Testis (tissue), 5 donors: ENCODE data around the gene MACO1. TPM values are rescaled to one million over a fixed set of nuclear protein-coding genes. Genes with fewer than 3 reads are reported as not detected.
"Not testable (repeated sequence)": the region's sequence is repeated elsewhere in the genome, so short reads cannot be mapped to it uniquely, and the experiment has no call there.

ENCODE experiments used
- DNase-seq: peaks from one replicate; pipeline ENCODE4 v3.0.0-alpha.2; 2019
- H3K27ac ChIP-seq, 2 donors: fragments of 200-600 bp; sonication (generic); one replicate each; pipeline ENCODE4 v1.5.1; 2019
- H3K27me3 ChIP-seq: fragments of 200-600 bp; sonication (generic); one replicate; pipeline ENCODE4 v1.5.1; 2019
- H3K36me3 ChIP-seq: fragments of 200-600 bp; sonication (generic); one replicate; pipeline ENCODE4 v1.5.1; 2017; ENCODE audit warnings: low read depth; ENCODE audit errors: missing control alignments
- H3K4me1 ChIP-seq: fragments of 200-600 bp; sonication (generic); one replicate; pipeline ENCODE4 v1.5.1; 2019
- H3K4me3 ChIP-seq, 2 donors: fragments of 200-600 bp; sonication (generic); one replicate each; pipeline ENCODE4 v1.5.1; 2017 to 2019
- H3K9me3 ChIP-seq: fragments of 200-600 bp; sonication (generic); one replicate; pipeline ENCODE4 v1.5.1; 2017
- CTCF ChIP-seq, 3 experiments: fragments of 450-650 bp in 2 of 3; fragments of 200-600 bp in 1 of 3; sonication (generic) in 1 of 3; IDR thresholded peaks; one replicate each; pipeline ENCODE4 v1.5.1; 2016 to 2019; ENCODE audit warnings: antibody characterized with exemption in 3 of 3, mild to moderate bottlenecking in 2 of 3, moderate library complexity in 1 of 3
- POLR2A ChIP-seq: fragments of 450-650 bp; IDR thresholded peaks from one replicate; pipeline ENCODE4 v1.6.1; 2017; ENCODE audit warnings: antibody characterized with exemption, mild to moderate bottlenecking, moderate library complexity
- WGBS, 2 donors: methylation state at CpG; one replicate each; pipeline ENCODE4 v1.1.5; 2018; 5-methylcytosine and 5-hydroxymethylcytosine counted together
- intact Hi-C: fragments of 100-400 bp; cut with DNase I; formaldehyde crosslinking; loops from one replicate; pipeline ENCODE4 v1.15.1; 2023; ENCODE audit warnings: low total_unique reads
- long read RNA-seq, 2 donors: transcript quantifications; one replicate each; lab custom pipeline, GENCODE V29; 2026
- polyA plus RNA-seq: library from polyadenylated mRNA; stranded (reverse); fragments of 350-450 nt; fragmentation: Illumina TruSeq; extraction: RNeasy Lipid Tissue Mini Kit (QIAGEN cat#74804); gene quantifications from one replicate; pipeline ENCODE4 v1.2.3, GENCODE V29; 2014; ENCODE audit warnings: low read depth, low replicate concordance; ENCODE audit not compliant: insufficient read depth
- total RNA-seq, 2 donors: library from RNA; depleted of rRNA; stranded (reverse); fragments of >200 nt; gene quantifications; one replicate each; pipeline ENCODE4 v1.2.3, GENCODE V29; 2016

MACO1 gene
- 10 to 100 TPM; 22.1 to 25.4 TPM for total RNA-seq
- polyA plus RNA-seq, result 51.3 TPM
- long read RNA-seq, donor 1, partial matches to known transcripts, result 11 of 15 reads
- long read RNA-seq, donor 1, other reads (novel, unspliced or antisense), result 0 of 15 reads
- long read RNA-seq, donor 2, partial matches to known transcripts, result 6 of 8 reads
- long read RNA-seq, donor 2, other reads (novel, unspliced or antisense), result 0 of 8 reads

- peak within 1 kb of the TSS; percentile 90 to 92 for H3K27ac ChIP-seq
- H3K4me1 ChIP-seq, result peaks cover 9% of the 10 kb centered on the region
- H3K9me3 ChIP-seq, result no peaks in the 10 kb centered on the region
- peak within 1 kb of the TSS; percentile 94 to 95 for H3K4me3 ChIP-seq
- whole genome bisulfite sequencing, 2 donors, result 0 to 1% methylated on average over 42 to 59 of the region's 87 CpGs
- intact Hi-C loops, result no loop called here
- DNase-seq, result peak; percentile 98
- TF ChIP-seq POLR2A, result no peak
- TF ChIP-seq CTCF (IDR thresholded peaks at IDR 0.05), result no peak
- H3K36me3 ChIP-seq, result no peaks in the 10 kb centered on the region
- H3K27me3 ChIP-seq, result no peaks in the 10 kb centered on the region
Measured at GRCh38 chr1:25430073-25430966, at the start of gene MACO1. TSS of gene MACO1 (plus strand) at chr1:25430897. CDS start at chr1:25431099, 202 bp downstream.

- H3K27ac ChIP-seq, H3K27me3 ChIP-seq, DNase-seq, H3K4me3 ChIP-seq, H3K9me3 ChIP-seq, H3K4me1 ChIP-seq, H3K36me3 ChIP-seq, intact Hi-C loops: not testable (repeated sequence)
- WGBS, 2 donors, result 50% methylated on average over 1 of the region's 1 CpG
Measured at GRCh38 chr1:25382543-25382942, 48.2 kb upstream of the MACO1 start.

- intact Hi-C loops, H3K4me1 ChIP-seq, H3K36me3 ChIP-seq, H3K4me3 ChIP-seq, H3K27me3 ChIP-seq, DNase-seq, H3K9me3 ChIP-seq, H3K27ac ChIP-seq: not testable (repeated sequence)
- 93 to 95% methylated on average over 1 of the region's 1 CpG for WGBS, 2 donors
Measured at GRCh38 chr1:25383090-25383489, 47.6 kb upstream of the MACO1 start.

DNA sequence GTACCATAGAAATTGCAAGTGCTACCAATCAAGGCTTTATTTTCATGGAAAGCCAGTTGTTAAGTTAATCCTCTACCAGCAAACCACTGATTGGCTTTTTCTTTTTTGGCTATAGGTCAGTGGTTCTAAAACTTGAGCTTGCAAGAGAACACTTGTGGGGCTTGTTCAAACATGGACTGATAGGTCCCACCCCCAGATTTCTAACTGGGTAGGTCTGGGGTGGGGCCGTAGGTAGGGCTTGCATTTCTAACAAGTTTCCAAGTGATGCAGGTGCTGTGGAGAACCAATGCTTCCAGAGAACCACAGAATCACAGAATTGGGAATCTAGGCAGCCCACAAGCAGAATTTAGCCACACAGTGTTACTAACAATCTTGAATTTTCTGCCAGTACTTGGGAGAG is 46.8 kb upstream of the MACO1 start:
- H3K9me3 ChIP-seq, intact Hi-C loops, H3K4me3 ChIP-seq, H3K4me1 ChIP-seq, DNase-seq, H3K27me3 ChIP-seq, H3K36me3 ChIP-seq, H3K27ac ChIP-seq: not testable (repeated sequence)
- WGBS, 2 donors, result no CpG with 5 or more reads among the region's 1 CpG

GRCh38 chr1:25387096-25387495 is 43.6 kb upstream of the MACO1 start:
- WGBS, 2 donors, result 87 to 92% methylated on average over 4 of the region's 4 CpGs
- DNase-seq, H3K36me3 ChIP-seq, H3K27ac ChIP-seq, H3K27me3 ChIP-seq, intact Hi-C loops, H3K9me3 ChIP-seq, H3K4me3 ChIP-seq, H3K4me1 ChIP-seq: not testable (repeated sequence)

DNA sequence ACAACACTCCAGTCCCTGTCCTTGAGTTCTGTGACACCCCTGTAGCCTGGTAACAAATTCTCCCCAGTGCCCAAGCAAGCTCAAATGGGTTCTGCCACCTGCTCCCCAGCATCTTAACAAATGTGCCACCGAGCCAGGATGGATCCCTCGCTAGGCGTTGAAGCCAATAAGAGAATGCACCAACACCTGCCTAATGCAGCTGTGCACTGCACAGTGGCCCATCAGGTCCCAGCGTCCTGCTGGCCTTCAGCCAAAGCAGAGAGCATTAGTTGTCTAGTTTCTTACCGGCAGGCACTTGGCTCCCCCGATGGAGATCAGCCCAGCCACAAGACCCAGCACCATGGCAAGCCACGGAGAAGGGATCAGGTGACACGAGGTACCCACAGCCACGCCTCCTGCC is 42.0 kb upstream of the MACO1 start:
- H3K27ac ChIP-seq, H3K9me3 ChIP-seq, DNase-seq, intact Hi-C loops, H3K4me1 ChIP-seq, H3K36me3 ChIP-seq, H3K27me3 ChIP-seq, H3K4me3 ChIP-seq: not testable (repeated sequence)
- WGBS, 2 donors, result 69 to 92% methylated on average over 3 to 6 of the region's 9 CpGs

- H3K9me3 ChIP-seq, H3K27me3 ChIP-seq, H3K4me1 ChIP-seq, intact Hi-C loops, H3K27ac ChIP-seq, H3K36me3 ChIP-seq, H3K4me3 ChIP-seq, DNase-seq: not testable (repeated sequence)
- 92 to 93% methylated on average over 3 of the region's 3 CpGs for WGBS, 2 donors
Measured at GRCh38 chr1:25389721-25390120, 41.0 kb upstream of the MACO1 start.
